ENCODE results near the gene GPR158.

GPR158 gene

GRCh38 chr10:25614652-25615051 lies 439.9 kb downstream of the GPR158 start:
- no peak for DNase-seq

GRCh38 chr10:25615926-25616325 lies 441.1 kb downstream of the GPR158 start:
- DNase-seq = no peak

GRCh38 chr10:25616903-25617592 lies 442.2 kb downstream of the GPR158 start:
- no peak for DNase-seq

- DNase-seq = no peak
These were observed 452.8 kb downstream of the GPR158 start for GRCh38 chr10:25627606-25628005.

GRCh38 chr10:25629333-25629732 lies 454.5 kb downstream of the GPR158 start:
- DNase-seq = no peak

GRCh38 chr10:25631471-25631870 lies 456.7 kb downstream of the GPR158 start:
- DNase-seq = no peak

- no peak for DNase-seq
These were observed 458.0 kb downstream of the GPR158 start for GRCh38 chr10:25632802-25633201.

GRCh38 chr10:25633542-25633941 lies 458.7 kb downstream of the GPR158 start:
- DNase-seq = no peak

- no peak for DNase-seq
These were observed 464.8 kb downstream of the GPR158 start for GRCh38 chr10:25639646-25640045.

- DNase-seq = no peak
These were observed 466.8 kb downstream of the GPR158 start for GRCh38 chr10:25641595-25641994.

GRCh38 chr10:25642721-25643120 lies 467.9 kb downstream of the GPR158 start:
- no peak for DNase-seq

- no peak for DNase-seq
These were observed 471.6 kb downstream of the GPR158 start for GRCh38 chr10:25646371-25646770.

- DNase-seq = no peak
These were observed 476.7 kb downstream of the GPR158 start for GRCh38 chr10:25651534-25651933.

Data from NCI-H1105 (cell line).